Measurements from ENCODE around the gene GSAP.

DNA sequence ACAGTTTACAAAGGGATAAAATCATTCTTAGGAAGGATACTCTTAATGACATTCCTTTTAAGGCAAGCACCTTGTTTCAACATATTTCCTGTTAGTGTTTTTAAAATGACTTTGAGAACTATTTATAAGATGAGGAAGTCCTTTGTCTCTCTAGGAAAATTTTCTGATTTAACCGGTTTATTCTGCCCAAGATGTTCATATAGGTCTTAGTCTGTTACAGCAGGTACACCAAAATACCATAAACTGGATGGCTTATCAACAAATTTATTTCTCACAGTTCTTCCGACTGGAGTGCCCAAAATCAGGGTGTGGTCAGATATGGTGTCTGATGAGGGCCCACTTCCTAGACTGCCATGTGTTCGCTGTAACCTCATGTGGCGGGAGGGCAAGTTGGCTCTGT lies 77.9 kb downstream of the GSAP start:
- TF ChIP-seq CTCF (conservative IDR thresholded peaks at IDR 0.05; ENCODE audit: low read length): no peak
- TF ChIP-seq EZH2phosphoT487 (IDR thresholded peaks at IDR 0.05; ENCODE audit: borderline replicate concordance, low read depth, low read length): no peak

Measured in OCI-LY7 (cell line).